PFSK-1 (cell line): ENCODE measurements around the gene PAPLN.

Experiments used
- POLR2AphosphoS5 ChIP-seq: IDR thresholded peaks from 2 replicates; pipeline ENCODE4 v1.6.1; 2012; ENCODE audit warnings: low read depth, mild to moderate bottlenecking, control low read depth, low read length, moderate library complexity
- REST ChIP-seq, 2 experiments: IDR thresholded peaks; 2 replicates each; pipeline versions ENCODE4 v1.6.1 to v1.8.0; 2011 to 2012; ENCODE audit warnings: low read depth in 2 of 2, low read length in 2 of 2, control low read depth in 1 of 2, inconsistent platforms in 1 of 2, mild to moderate bottlenecking in 1 of 2, moderate library complexity in 1 of 2; ENCODE audit not compliant: insufficient read depth in 1 of 2

GRCh38 chr14:73264885-73265720 is 27.8 kb downstream of the PAPLN start:
- TF ChIP-seq REST (IDR thresholded peaks at IDR 0.05; ENCODE audit: insufficient read depth in 1 of 2, low read depth in 2 of 2, low read length in 2 of 2) (no peak), POLR2AphosphoS5 (no peak)
